Mucosa of rectum (tissue), 2 donors: ENCODE results near the gene C5orf15.

ENCODE experiments used
- H3K27ac ChIP-seq, 2 donors: one replicate each; pipeline ENCODE4 v1.7.0; 2013; ENCODE audit warnings: inconsistent platforms in 2 of 2, low read depth in 2 of 2, low read length in 2 of 2
- H3K27me3 ChIP-seq, 2 donors: one replicate each; pipeline ENCODE4 v1.7.0; 2013; ENCODE audit warnings: low read length in 2 of 2; ENCODE audit not compliant: control insufficient read depth in 2 of 2, insufficient read depth in 2 of 2
- H3K36me3 ChIP-seq, 2 donors: one replicate each; pipeline ENCODE4 v1.7.0; 2013; ENCODE audit warnings: low read length in 2 of 2; ENCODE audit not compliant: control insufficient read depth in 2 of 2, insufficient read depth in 2 of 2
- H3K4me1 ChIP-seq, 2 donors: one replicate each; pipeline ENCODE4 v1.7.0; 2013; ENCODE audit warnings: low read length in 2 of 2, mild to moderate bottlenecking in 1 of 2; ENCODE audit not compliant: control insufficient read depth in 2 of 2, insufficient read depth in 2 of 2
- H3K4me3 ChIP-seq, 2 donors: one replicate each; pipeline ENCODE4 v1.7.0; 2013; ENCODE audit warnings: low read length in 2 of 2
- H3K9ac ChIP-seq, 2 donors: one replicate each; pipeline ENCODE4 v1.7.0; 2013; ENCODE audit warnings: low read length in 2 of 2, low read depth in 1 of 2, mild to moderate bottlenecking in 1 of 2
- H3K9me3 ChIP-seq, 2 donors: one replicate each; pipeline ENCODE4 v1.7.0; 2013; ENCODE audit warnings: low read length in 2 of 2; ENCODE audit not compliant: control insufficient read depth in 2 of 2
- donor health status: healthy.
- donor health status: Normal muscosa, but diverticular disease.

Gene C5orf15

GRCh38 chr5:134001938-134002731 lies 33.7 kb upstream of the C5orf15 start:
- peak overlapping the region in 1 of 2 donors; percentile 87 for H3K4me3 ChIP-seq
- no peak overlapping the region for H3K9ac ChIP-seq
- no peak overlapping the region for H3K27ac ChIP-seq
- H3K27me3 ChIP-seq = no peaks in the 10 kb centered on the region
- peaks cover 5 to 13% of the 10 kb centered on the region in 2 donors for H3K36me3 ChIP-seq
- no peaks in the 10 kb centered on the region for H3K9me3 ChIP-seq
- H3K4me1 ChIP-seq = peaks cover 30 to 36% of the 10 kb centered on the region in 2 donors

GRCh38 chr5:134000696-134001453 lies 32.5 kb upstream of the C5orf15 start:
- Histone ChIP-seq H3K9me3 (no peaks in the 10 kb centered on the region), H3K9ac (no peak overlapping the region), H3K4me3 (no peak overlapping the region), H3K27me3 (no peaks in the 10 kb centered on the region), H3K36me3 (peaks cover 5 to 13% of the 10 kb centered on the region in 2 donors), H3K27ac (no peak overlapping the region), H3K4me1 (peaks cover 30 to 36% of the 10 kb centered on the region in 2 donors)

GRCh38 chr5:134000091-134000511 lies 31.7 kb upstream of the C5orf15 start:
- Histone ChIP-seq H3K4me3 (no peak overlapping the region), H3K27me3 (no peaks in the 10 kb centered on the region), H3K27ac (peak overlapping the region in 1 of 2 donors; percentile 1), H3K9me3 (no peaks in the 10 kb centered on the region), H3K36me3 (peaks cover 5 to 13% of the 10 kb centered on the region in 2 donors), H3K9ac (no peak overlapping the region), H3K4me1 (peaks cover 30 to 36% of the 10 kb centered on the region in 2 donors)

GRCh38 chr5:133998807-133999206 lies 30.4 kb upstream of the C5orf15 start:
- Histone ChIP-seq H3K9me3 (no peaks in the 10 kb centered on the region), H3K27me3 (no peaks in the 10 kb centered on the region), H3K9ac (no peak overlapping the region), H3K4me3 (no peak overlapping the region), H3K4me1 (peaks cover 39% of the 10 kb centered on the region in 2 donors), H3K36me3 (peaks cover 5 to 13% of the 10 kb centered on the region in 2 donors), H3K27ac (no peak overlapping the region)

DNA sequence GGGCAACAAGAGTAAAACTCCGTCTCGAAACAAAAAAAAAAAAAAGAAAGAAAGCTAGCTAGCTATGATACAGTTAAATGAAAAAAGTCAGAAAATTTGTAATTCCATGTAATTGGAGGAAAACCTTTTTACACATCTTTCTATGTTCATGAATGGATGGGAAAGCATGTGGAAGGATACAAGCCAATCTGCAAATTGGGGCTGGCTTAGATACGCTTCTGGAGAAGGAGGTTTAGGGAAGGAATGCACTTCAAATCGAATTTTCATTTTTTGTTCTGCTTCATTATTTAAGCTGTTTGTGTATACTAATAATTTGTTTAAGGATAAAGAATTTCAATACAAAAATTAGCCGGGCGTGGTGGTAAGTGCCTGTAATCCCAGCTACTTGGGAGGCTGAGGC lies 29.6 kb upstream of the C5orf15 start:
- H3K9me3 ChIP-seq = no peaks in the 10 kb centered on the region
- no peak overlapping the region for H3K4me3 ChIP-seq
- no peak overlapping the region for H3K27ac ChIP-seq
- no peaks in the 10 kb centered on the region for H3K27me3 ChIP-seq
- H3K9ac ChIP-seq = no peak overlapping the region
- H3K36me3 ChIP-seq = peaks cover 5 to 13% of the 10 kb centered on the region in 2 donors
- peaks cover 35 to 36% of the 10 kb centered on the region in 2 donors for H3K4me1 ChIP-seq

- Histone ChIP-seq H3K9ac (no peak overlapping the region), H3K4me3 (no peak overlapping the region), H3K27ac (no peak overlapping the region), H3K36me3 (peaks cover 5 to 10% of the 10 kb centered on the region in 2 donors), H3K4me1 (peaks cover 22 to 28% of the 10 kb centered on the region in 2 donors), H3K27me3 (no peaks in the 10 kb centered on the region), H3K9me3 (no peaks in the 10 kb centered on the region)
Observed at GRCh38 chr5:133996683-133997252, 28.3 kb upstream of the C5orf15 start.

DNA sequence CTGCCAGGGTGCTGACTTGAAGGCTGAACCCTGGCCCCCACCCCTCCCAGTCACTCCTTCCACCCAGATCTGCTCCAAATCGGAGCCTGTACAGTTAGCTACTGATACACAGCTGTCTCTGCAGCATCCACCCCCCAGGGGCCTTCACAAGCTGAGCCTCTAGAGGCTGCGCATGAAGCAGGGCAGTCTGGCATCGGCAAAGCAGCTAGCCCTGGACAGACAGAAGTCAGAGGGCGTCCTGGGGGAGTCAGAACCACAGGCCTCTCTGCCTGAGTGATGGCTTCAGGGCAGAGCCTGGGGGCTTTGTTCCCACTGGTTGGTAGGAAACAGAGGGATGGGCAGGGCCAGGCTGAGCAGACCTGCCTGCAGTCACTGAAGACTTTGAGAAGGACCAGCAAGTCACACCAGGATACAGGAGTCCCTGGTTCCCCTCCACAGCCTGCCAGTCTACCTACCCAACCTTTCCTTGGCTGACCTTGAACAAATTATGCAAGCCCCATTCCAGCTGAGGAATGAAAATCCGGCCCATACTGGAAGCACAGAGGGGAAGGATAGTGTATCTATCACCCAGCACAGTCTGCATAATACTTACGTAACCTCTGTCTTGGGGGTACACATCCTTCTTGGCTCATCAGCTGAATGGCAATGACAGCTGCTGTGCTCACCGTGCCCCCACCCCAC lies 27.6 kb upstream of the C5orf15 start:
- Histone ChIP-seq H3K27ac (no peak overlapping the region), H3K4me3 (no peak overlapping the region), H3K36me3 (peaks cover 6 to 8% of the 10 kb centered on the region in 2 donors)

DNA sequence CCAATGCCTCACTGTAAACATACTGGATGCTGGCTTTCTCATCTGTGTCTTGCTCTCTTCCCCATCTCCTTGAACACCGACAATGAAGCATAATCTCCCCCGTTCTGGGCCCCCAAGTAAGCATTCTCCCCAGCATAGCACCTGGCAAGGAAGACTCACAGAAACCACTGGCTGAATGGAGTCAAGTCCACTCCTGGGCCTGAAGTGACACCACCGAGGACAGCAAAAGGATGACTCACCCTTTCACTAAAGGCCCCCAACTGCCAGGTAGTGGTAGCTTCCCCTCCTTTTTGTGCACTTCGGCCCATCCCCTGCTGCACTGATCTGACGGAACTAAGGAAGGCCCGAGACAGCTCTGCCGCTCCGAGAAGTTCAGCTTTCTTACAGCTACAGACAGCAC lies 26.9 kb upstream of the C5orf15 start:
- Histone ChIP-seq H3K27me3 (no peaks in the 10 kb centered on the region), H3K9ac (no peak overlapping the region), H3K4me1 (peaks cover 16 to 28% of the 10 kb centered on the region in 2 donors)

More for the DNA sequence above, 27.6 kb upstream of the C5orf15 start:
- Histone ChIP-seq H3K9ac (peak overlapping the region in 1 of 2 donors; percentile 6), H3K4me1 (peaks cover 20 to 28% of the 10 kb centered on the region in 2 donors), H3K27me3 (no peaks in the 10 kb centered on the region), H3K9me3 (no peaks in the 10 kb centered on the region)

DNA sequence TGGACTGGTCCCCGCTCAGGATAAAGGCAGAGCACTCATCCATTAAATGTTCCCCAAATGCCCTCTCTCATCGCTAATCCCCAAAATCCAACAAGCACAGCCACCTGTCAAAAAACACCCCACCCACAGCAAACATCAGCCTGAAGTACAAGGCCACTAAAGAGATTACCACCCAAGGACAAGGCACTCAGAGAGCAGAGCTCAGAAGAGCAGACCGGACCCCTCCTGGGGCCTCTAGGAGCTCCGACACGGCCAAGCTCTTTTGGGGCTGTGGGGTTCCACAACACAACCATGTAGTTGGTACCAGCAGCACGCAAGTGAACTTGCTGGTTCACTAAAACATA lies 26.5 kb upstream of the C5orf15 start:
- no peak overlapping the region for H3K9ac ChIP-seq
- H3K36me3 ChIP-seq = peaks cover 13% of the 10 kb centered on the region in 2 donors
- H3K27me3 ChIP-seq = no peaks in the 10 kb centered on the region
- H3K4me3 ChIP-seq = no peak overlapping the region
- H3K9me3 ChIP-seq = no peaks in the 10 kb centered on the region
- no peak overlapping the region for H3K27ac ChIP-seq
- peaks cover 16 to 24% of the 10 kb centered on the region in 2 donors for H3K4me1 ChIP-seq

More for the DNA sequence above, 26.9 kb upstream of the C5orf15 start:
- no peak overlapping the region for H3K4me3 ChIP-seq
- H3K36me3 ChIP-seq = peaks cover 10 to 12% of the 10 kb centered on the region in 2 donors
- no peaks in the 10 kb centered on the region for H3K9me3 ChIP-seq
- no peak overlapping the region for H3K27ac ChIP-seq
